ENCODE results near the gene TMEM236.

Gene TMEM236

GRCh38 chr10:17838080-17838648 lies 86.2 kb downstream of the TMEM236 start:
- in situ Hi-C loops (cut with MboI; ENCODE audit: low sequenced_read_pairs, unreplicated experiment): no loop called here
- no peak for TF ChIP-seq CTCF (IDR thresholded peaks at IDR 0.05; ENCODE audit: borderline replicate concordance, control extremely low read depth, extremely low read depth, insufficient read depth, missing control alignments)
- DNase-seq (ENCODE audit: low spot score): no peak

GRCh38 chr10:17841050-17841449 lies 89.0 kb downstream of the TMEM236 start:
- DNase-seq (ENCODE audit: low spot score): no peak
- TF ChIP-seq CTCF (IDR thresholded peaks at IDR 0.05; ENCODE audit: borderline replicate concordance, control extremely low read depth, extremely low read depth, insufficient read depth, missing control alignments): no peak
- in situ Hi-C loops (cut with MboI; ENCODE audit: low sequenced_read_pairs, unreplicated experiment): no loop called here

GRCh38 chr10:17842641-17843040 lies 90.6 kb downstream of the TMEM236 start:
- in situ Hi-C loops (cut with MboI; ENCODE audit: low sequenced_read_pairs, unreplicated experiment): no loop called here
- DNase-seq (ENCODE audit: low spot score): no peak
- TF ChIP-seq CTCF (IDR thresholded peaks at IDR 0.05; ENCODE audit: borderline replicate concordance, control extremely low read depth, extremely low read depth, insufficient read depth, missing control alignments): no peak

- in situ Hi-C loops (cut with MboI; ENCODE audit: low sequenced_read_pairs, unreplicated experiment): no loop called here
- no peak for TF ChIP-seq CTCF (IDR thresholded peaks at IDR 0.05; ENCODE audit: borderline replicate concordance, control extremely low read depth, extremely low read depth, insufficient read depth, missing control alignments)
- DNase-seq (ENCODE audit: low spot score): no peak
These were observed 95.7 kb downstream of the TMEM236 start for GRCh38 chr10:17847585-17848296.

- no peak for DNase-seq (ENCODE audit: low spot score)
These were observed 96.6 kb downstream of the TMEM236 start for GRCh38 chr10:17848646-17849045.

More at GRCh38 chr10:17848646-17849045, 96.6 kb downstream of the TMEM236 start:
- in situ Hi-C loops (cut with MboI; ENCODE audit: low sequenced_read_pairs, unreplicated experiment): no loop called here
- no peak for TF ChIP-seq CTCF (IDR thresholded peaks at IDR 0.05; ENCODE audit: borderline replicate concordance, control extremely low read depth, extremely low read depth, insufficient read depth, missing control alignments)
